Panc1 (cell line): Measurements from ENCODE around the gene CETP. TPM values are rescaled to one million over a fixed set of nuclear protein-coding genes. Genes with fewer than 3 reads are reported as not detected.

Source experiments
- ATAC-seq: fragments of 200-7000 bp; cut with Tn5 transposase; 2 replicates; pipeline ENCODE4 v1.9.1; 2020; ENCODE audit warnings: mild to moderate bottlenecking, moderate library complexity
- BruUV-seq: library from RNA; stranded (reverse); fragments of 400-500 nt; replicated peaks from 2 replicates; lab custom pipeline; 2021; lab: Mats Ljungman, UMichigan
- CTCF ChIA-PET: fragments of 300-600 bp; sonication (Branson Sonifier 250); formaldehyde crosslinking; loops from one replicate; lab custom pipeline; 2022; ENCODE audit warnings: antibody characterized with exemption; lab: Charles Lee
- POLR2A ChIA-PET: fragments of 300-600 bp; sonication (Branson Sonifier 250); formaldehyde crosslinking; loops from one replicate; lab custom pipeline; 2022; ENCODE audit warnings: antibody characterized with exemption; lab: Charles Lee
- DNase-seq: peaks from one replicate; pipeline ENCODE4 v3.0.0-alpha.2; 2010; ENCODE audit warnings: low read depth, low spot score
- H3K27ac ChIP-seq: 2 replicates; pipeline ENCODE4 v1.5.1; 2011; ENCODE audit warnings: mild to moderate bottlenecking, low read length, inconsistent platforms
- H3K27me3 ChIP-seq: fragments of 200-500 bp; sonication (Bioruptor generic); 2 replicates; pipeline ENCODE4 v1.6.0; 2014; ENCODE audit warnings: low read length, inconsistent platforms; ENCODE audit not compliant: control insufficient read depth, insufficient read depth
- H3K36me3 ChIP-seq: fragments of 200-500 bp; sonication (Bioruptor generic); 2 replicates; pipeline ENCODE4 v1.5.1; 2014; ENCODE audit warnings: inconsistent platforms, mild to moderate bottlenecking, low read length, moderate library complexity; ENCODE audit not compliant: control insufficient read depth, insufficient read depth
- H3K4me1 ChIP-seq: 2 replicates; pipeline ENCODE4 v1.5.1; 2011; ENCODE audit warnings: inconsistent platforms, mild to moderate bottlenecking, low read length, moderate library complexity; ENCODE audit not compliant: control insufficient read depth, insufficient read depth
- H3K4me3 ChIP-seq, 2 experiments: 2 replicates each; pipeline ENCODE4 v1.5.1; 2011 to 2012; ENCODE audit warnings: low read depth in 2 of 2, low read length in 2 of 2, mild to moderate bottlenecking in 2 of 2, inconsistent platforms in 1 of 2, moderate library complexity in 1 of 2
- H3K9me3 ChIP-seq: fragments of 200-500 bp; sonication (Bioruptor generic); 2 replicates; pipeline ENCODE4 v1.5.1; 2014; ENCODE audit warnings: low read depth, mild to moderate bottlenecking, inconsistent platforms, low read length, moderate library complexity; ENCODE audit not compliant: control insufficient read depth, insufficient read depth
- POLR2AphosphoS5 ChIP-seq: IDR thresholded peaks from 2 replicates; pipeline ENCODE4 v1.6.1; 2012; ENCODE audit warnings: mild to moderate bottlenecking, low read depth, low read length, moderate library complexity
- REST ChIP-seq, 2 experiments: IDR thresholded peaks; 2 replicates each; pipeline ENCODE4 v1.6.1; 2011 to 2012; ENCODE audit warnings: low read depth in 2 of 2, control low read depth in 1 of 2, low read length in 1 of 2, mild to moderate bottlenecking in 1 of 2, moderate library complexity in 1 of 2; ENCODE audit not compliant: insufficient read depth in 1 of 2
- SIN3A ChIP-seq: IDR thresholded peaks from 2 replicates; pipeline ENCODE4 v1.6.1; 2012; ENCODE audit warnings: low read depth, mild to moderate bottlenecking, low read length, moderate library complexity, borderline replicate concordance; ENCODE audit not compliant: insufficient read depth
- TCF7L2 ChIP-seq: IDR thresholded peaks from 2 replicates; pipeline ENCODE4 v1.6.1; 2011; ENCODE audit warnings: mild to moderate bottlenecking, low read depth, low read length, inconsistent platforms
- in situ Hi-C: cut with HindIII; loops from 2 replicates; pipeline ENCODE4 v1.10.0; 2016; ENCODE audit warnings: low sequenced_read_pairs, low pct_unique_long_range_greater_than_20kb
- intact Hi-C: fragments of 100-400 bp; cut with micrococcal nuclease; formaldehyde crosslinking; loops from one replicate; pipeline ENCODE4 v1.10.0; 2022; ENCODE audit not compliant: unreplicated experiment
- total RNA-seq: library from RNA; stranded (reverse); gene quantifications from one replicate; pipeline ENCODE4 v1.2.1, GENCODE V29; 2021; ENCODE audit not compliant: unreplicated experiment
- TF ChIP-seq, protein P1 (sequence below): fragments of 450-650 bp; IDR thresholded peaks from 2 replicates; pipeline ENCODE4 v1.5.1; 2017; ENCODE audit warnings: mild to moderate bottlenecking

Gene CETP
- total RNA-seq, 1 experiment from 2014 or later, result not detected

- Histone ChIP-seq H3K27ac (no peak overlapping the region), H3K4me3 (no peak overlapping the region), H3K36me3 (no peaks in the 10 kb centered on the region), H3K4me1 (no peaks in the 10 kb centered on the region), H3K9me3 (no peaks in the 10 kb centered on the region), H3K27me3 (no peaks in the 10 kb centered on the region)
- ChIA-PET POLR2A (no interaction called here), CTCF (interaction anchor here (0.6 kb wide), 1 partner anchor 23 kb away, joined by 4 read pairs; no protein-coding TSS in a partner anchor)
- TF ChIP-seq, protein P1, sequence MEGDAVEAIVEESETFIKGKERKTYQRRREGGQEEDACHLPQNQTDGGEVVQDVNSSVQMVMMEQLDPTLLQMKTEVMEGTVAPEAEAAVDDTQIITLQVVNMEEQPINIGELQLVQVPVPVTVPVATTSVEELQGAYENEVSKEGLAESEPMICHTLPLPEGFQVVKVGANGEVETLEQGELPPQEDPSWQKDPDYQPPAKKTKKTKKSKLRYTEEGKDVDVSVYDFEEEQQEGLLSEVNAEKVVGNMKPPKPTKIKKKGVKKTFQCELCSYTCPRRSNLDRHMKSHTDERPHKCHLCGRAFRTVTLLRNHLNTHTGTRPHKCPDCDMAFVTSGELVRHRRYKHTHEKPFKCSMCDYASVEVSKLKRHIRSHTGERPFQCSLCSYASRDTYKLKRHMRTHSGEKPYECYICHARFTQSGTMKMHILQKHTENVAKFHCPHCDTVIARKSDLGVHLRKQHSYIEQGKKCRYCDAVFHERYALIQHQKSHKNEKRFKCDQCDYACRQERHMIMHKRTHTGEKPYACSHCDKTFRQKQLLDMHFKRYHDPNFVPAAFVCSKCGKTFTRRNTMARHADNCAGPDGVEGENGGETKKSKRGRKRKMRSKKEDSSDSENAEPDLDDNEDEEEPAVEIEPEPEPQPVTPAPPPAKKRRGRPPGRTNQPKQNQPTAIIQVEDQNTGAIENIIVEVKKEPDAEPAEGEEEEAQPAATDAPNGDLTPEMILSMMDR, result no peak
- TF ChIP-seq REST (IDR thresholded peaks at IDR 0.05; ENCODE audit: insufficient read depth in 1 of 2, low read depth in 2 of 2, low read length in 1 of 2), result no peak
- TF ChIP-seq TCF7L2, result no peak
- no peak for TF ChIP-seq SIN3A
- no peak for TF ChIP-seq POLR2AphosphoS5
- in situ Hi-C loops, result no loop called here
- DNase-seq, result no peak
- BruUV-seq, result no TSS peak
- intact Hi-C loops, result no loop called here
- ATAC-seq, result no peak
Observed at GRCh38 chr16:57024894-57025680, 63.3 kb downstream of the CETP start.

DNA sequence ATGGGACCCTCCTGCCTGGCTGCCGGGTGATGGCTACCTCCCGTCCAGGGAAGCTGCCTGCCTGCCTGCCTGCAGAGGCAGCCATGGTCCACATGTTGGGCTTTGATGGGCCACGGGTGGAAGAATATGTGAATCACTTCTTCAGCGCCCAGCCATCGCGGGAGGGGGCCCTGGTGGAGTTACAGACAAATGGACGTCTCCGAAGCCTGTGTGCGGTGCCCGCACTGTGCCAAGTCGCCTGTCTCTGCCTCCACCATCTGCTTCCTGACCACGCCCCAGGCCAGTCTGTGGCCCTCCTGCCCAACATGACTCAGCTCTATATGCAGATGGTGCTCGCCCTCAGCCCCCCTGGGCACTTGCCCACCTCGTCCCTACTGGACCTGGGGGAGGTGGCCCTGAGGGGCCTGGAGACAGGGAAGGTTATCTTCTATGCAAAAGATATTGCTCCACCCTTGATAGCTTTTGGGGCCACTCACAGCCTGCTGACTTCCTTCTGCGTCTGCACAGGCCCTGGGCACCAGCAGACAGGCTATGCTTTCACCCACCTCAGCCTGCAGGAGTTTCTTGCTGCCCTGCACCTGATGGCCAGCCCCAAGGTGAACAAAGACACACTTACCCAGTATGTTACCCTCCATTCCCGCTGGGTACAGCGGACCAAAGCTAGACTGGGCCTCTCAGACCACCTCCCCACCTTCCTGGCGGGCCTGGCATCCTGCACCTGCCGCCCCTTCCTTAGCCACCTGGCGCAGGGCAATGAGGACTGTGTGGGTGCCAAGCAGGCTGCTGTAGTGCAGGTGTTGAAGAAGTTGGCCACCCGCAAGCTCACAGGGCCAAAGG lies 64.4 kb downstream of the CETP start:
- no TSS peak for BruUV-seq
- H3K36me3 ChIP-seq, result no peaks in the 10 kb centered on the region
- DNase-seq, result no peak
- POLR2A ChIA-PET, result no interaction called here
- ATAC-seq, result no peak
- no peak for TF ChIP-seq REST (IDR thresholded peaks at IDR 0.05; ENCODE audit: insufficient read depth in 1 of 2, low read depth in 2 of 2, low read length in 1 of 2)
- TF ChIP-seq POLR2AphosphoS5, result no peak
- no peak for TF ChIP-seq TCF7L2
- TF ChIP-seq, protein P1, result no peak
- no peak for TF ChIP-seq SIN3A
- no peak overlapping the region for H3K4me3 ChIP-seq
- in situ Hi-C loops (no loop called here), intact Hi-C loops (no loop called here)
- H3K9me3 ChIP-seq, result no peaks in the 10 kb centered on the region
- CTCF ChIA-PET, result no interaction called here
- H3K27me3 ChIP-seq, result no peaks in the 10 kb centered on the region
- H3K4me1 ChIP-seq, result no peaks in the 10 kb centered on the region
- no peak overlapping the region for H3K27ac ChIP-seq
